CD14-positive monocyte (primary cell): ENCODE data around the gene ZNF407. TPM values are rescaled to one million over a fixed set of nuclear protein-coding genes. Genes with fewer than 3 reads are reported as not detected.

Experiments
- DNase-seq, 3 donors: peaks; one replicate each; pipeline ENCODE4 v3.0.0-alpha.2; 2011 to 2022
- H2AFZ ChIP-seq: 2 replicates; pipeline ENCODE4 v1.6.0; 2012; ENCODE audit warnings: mild to moderate bottlenecking, low read depth, low read length, inconsistent platforms; ENCODE audit not compliant: insufficient read depth, poor library complexity, severe bottlenecking
- H3K27ac ChIP-seq, 2 donors: 1 replicate in 1 of 2; 2 replicates in 1 of 2; pipeline ENCODE4 v1.5.1; 2012 to 2013; ENCODE audit warnings: low read length in 2 of 2, control low read depth in 1 of 2, inconsistent platforms in 1 of 2, low read depth in 1 of 2, mild to moderate bottlenecking in 1 of 2
- H3K27me3 ChIP-seq, 2 donors: one replicate each; pipeline versions ENCODE4 v1.6.0 to v1.6.1; 2011 to 2013; ENCODE audit warnings: low read length in 2 of 2; ENCODE audit not compliant: control insufficient read depth in 2 of 2, insufficient read depth in 2 of 2
- H3K36me3 ChIP-seq, 2 donors: replicated peaks in 1 of 2; 1 replicate in 1 of 2; 2 replicates in 1 of 2; pipeline versions ENCODE4 v1.5.1 to v1.6.1; 2012 to 2013; ENCODE audit warnings: low read length in 2 of 2, control low read depth in 1 of 2, inconsistent platforms in 1 of 2, mild to moderate bottlenecking in 1 of 2; ENCODE audit not compliant: insufficient read depth in 2 of 2, control insufficient read depth in 1 of 2
- H3K4me1 ChIP-seq, 2 donors: 1 replicate in 1 of 2; 2 replicates in 1 of 2; pipeline versions ENCODE4 v1.5.1 to v1.6.1; 2012 to 2013; ENCODE audit warnings: low read length in 2 of 2, control low read depth in 1 of 2, inconsistent platforms in 1 of 2, mild to moderate bottlenecking in 1 of 2, moderate library complexity in 1 of 2; ENCODE audit not compliant: insufficient read depth in 2 of 2, control insufficient read depth in 1 of 2
- H3K4me2 ChIP-seq: replicated peaks from 2 replicates; pipeline ENCODE3; 2012; ENCODE audit warnings: low read length, moderate library complexity, mild to moderate bottlenecking; ENCODE audit not compliant: poor library complexity, severe bottlenecking; ENCODE audit errors: extremely low read depth
- H3K4me3 ChIP-seq, 3 experiments: fragments of 200-600 bp in 1 of 3; sonication (generic) in 1 of 3; replicated peaks in 1 of 3; 1 replicate in 2 of 3; 2 replicates in 1 of 3; pipeline ENCODE4 v1.5.1; 2011 to 2013; ENCODE audit warnings: low read length in 3 of 3, mild to moderate bottlenecking in 3 of 3, control low read depth in 2 of 3, low read depth in 2 of 3, inconsistent platforms in 1 of 3, moderate library complexity in 1 of 3
- H3K79me2 ChIP-seq: 2 replicates; pipeline ENCODE4 v1.6.0; 2012; ENCODE audit warnings: mild to moderate bottlenecking, control low read depth, inconsistent platforms, low read length, moderate library complexity; ENCODE audit not compliant: insufficient read depth
- H3K9ac ChIP-seq: 2 replicates; pipeline ENCODE4 v1.6.0; 2017; ENCODE audit warnings: low read length, mild to moderate bottlenecking; ENCODE audit not compliant: insufficient read depth, poor library complexity, severe bottlenecking
- H3K9me3 ChIP-seq, 2 donors: replicated peaks in 1 of 2; 1 replicate in 1 of 2; 2 replicates in 1 of 2; pipeline versions ENCODE4 v1.5.1 to v1.6.1; 2012 to 2013; ENCODE audit warnings: low read length in 2 of 2, control low read depth in 1 of 2; ENCODE audit not compliant: control insufficient read depth in 1 of 2, insufficient read depth in 1 of 2
- H4K20me1 ChIP-seq: 2 replicates; pipeline ENCODE4 v1.6.0; 2012; ENCODE audit warnings: mild to moderate bottlenecking, low read length, control low read depth, moderate library complexity; ENCODE audit not compliant: insufficient read depth
- H3K27ac Mint-ChIP-seq, 7 donors: one replicate each; pipeline ENCODE4 v1.8.0; 2020; ENCODE audit warnings: mild to moderate bottlenecking in 7 of 7, mixed read lengths in 7 of 7, moderate library complexity in 6 of 7, inconsistent platforms in 2 of 7
- H3K27me3 Mint-ChIP-seq, 3 donors: one replicate each; pipeline ENCODE4 v1.8.0; 2021 to 2022; ENCODE audit warnings: low read depth in 3 of 3, mild to moderate bottlenecking in 3 of 3, mixed read lengths in 3 of 3, moderate library complexity in 3 of 3, inconsistent platforms in 1 of 3
- H3K36me3 Mint-ChIP-seq, 2 donors: one replicate each; pipeline ENCODE4 v1.8.0; 2020; ENCODE audit warnings: mixed read lengths in 2 of 2, inconsistent platforms in 1 of 2, mild to moderate bottlenecking in 1 of 2
- H3K4me1 Mint-ChIP-seq: one replicate; pipeline ENCODE4 v1.8.0; 2020; ENCODE audit warnings: mild to moderate bottlenecking, mixed read lengths
- H3K4me3 Mint-ChIP-seq, 2 donors: one replicate each; pipeline ENCODE4 v1.8.0; 2020; ENCODE audit warnings: mild to moderate bottlenecking in 2 of 2, mixed read lengths in 2 of 2, moderate library complexity in 1 of 2
- H3K9me3 Mint-ChIP-seq, 7 donors: one replicate each; pipeline ENCODE4 v1.8.0; 2020 to 2022; ENCODE audit warnings: mixed read lengths in 7 of 7, mild to moderate bottlenecking in 6 of 7, moderate library complexity in 6 of 7, inconsistent platforms in 2 of 7
- CTCF ChIP-seq: fragments of 200-600 bp; IDR thresholded peaks from one replicate; pipeline ENCODE4 v1.8.0; 2022; ENCODE audit warnings: antibody characterized with exemption, mild to moderate bottlenecking
- WGBS: methylation state at CpG from one replicate; pipeline ENCODE4 v1.1.5; 2013; ENCODE audit warnings: missing lambda C conversion rate; ENCODE audit not compliant: insufficient coverage; 5-methylcytosine and 5-hydroxymethylcytosine counted together
- intact Hi-C, 2 donors: fragments of 100-400 bp; cut with micrococcal nuclease; formaldehyde crosslinking; loops; one replicate each; pipeline versions ENCODE4 v1.15.0 to v1.15.1; 2023
- polyA plus RNA-seq, 3 donors: library from polyadenylated mRNA; depleted of rRNA in 1 of 3; unstranded in 2 of 3; stranded (reverse) in 1 of 3; fragments of 300-500 nt in 2 of 3; fragments of >200 nt in 1 of 3; fragmentation: Illumina TruSeq in 2 of 3; gene quantifications; 1 replicate in 2 of 3; 2 replicates in 1 of 3; pipeline ENCODE4 v1.2.3, GENCODE V29; 2012 to 2021

ZNF407 gene
- polyA plus RNA-seq, 3 donors, result 1.3 to 3.6 (median 1.6) TPM

GRCh38 chr18:75009296-75009695 lies 411.6 kb downstream of the ZNF407 start:
- intact Hi-C loops, result no loop called here
- DNase-seq, result no peak
- no peaks in the 10 kb centered on the region for H3K36me3 ChIP-seq
- H3K27ac ChIP-seq, result no peak overlapping the region
- no peaks in the 10 kb centered on the region for H3K9me3 ChIP-seq
- no peaks in the 10 kb centered on the region for H3K79me2 ChIP-seq
- no peak for TF ChIP-seq CTCF
- H3K27me3 ChIP-seq, result no peaks in the 10 kb centered on the region
- H3K4me1 ChIP-seq, result no peaks in the 10 kb centered on the region
- H3K9me3 Mint-ChIP-seq, result no peaks in the 10 kb centered on the region
- WGBS, result no CpG with 5 or more reads among the region's 2 CpGs
- H2AFZ ChIP-seq, result no peak overlapping the region
- H4K20me1 ChIP-seq, result no peaks in the 10 kb centered on the region
- H3K4me3 Mint-ChIP-seq, result no peak overlapping the region
- H3K27me3 Mint-ChIP-seq, result peaks cover 0 to 1% (median 0%) of the 10 kb centered on the region in 3 donors
- no peak overlapping the region for H3K4me3 ChIP-seq
- H3K4me1 Mint-ChIP-seq, result no peaks in the 10 kb centered on the region
- peaks cover 3 to 4% of the 10 kb centered on the region in 2 donors for H3K36me3 Mint-ChIP-seq
- H3K4me2 ChIP-seq, result no peak overlapping the region
- no peak overlapping the region for H3K9ac ChIP-seq
- no peak overlapping the region for H3K27ac Mint-ChIP-seq

GRCh38 chr18:75009878-75010277 lies 412.2 kb downstream of the ZNF407 start:
- Mint-ChIP-seq H3K9me3 (no peaks in the 10 kb centered on the region), H3K36me3 (peaks cover 3 to 4% of the 10 kb centered on the region in 2 donors), H3K27ac (no peak overlapping the region), H3K4me1 (no peaks in the 10 kb centered on the region), H3K27me3 (peaks cover 0 to 1% (median 0%) of the 10 kb centered on the region in 3 donors), H3K4me3 (no peak overlapping the region)
- Histone ChIP-seq H3K27ac (no peak overlapping the region), H3K79me2 (no peaks in the 10 kb centered on the region), H3K4me1 (no peaks in the 10 kb centered on the region), H3K4me2 (no peak overlapping the region), H3K9ac (no peak overlapping the region), H3K9me3 (no peaks in the 10 kb centered on the region), H2AFZ (no peak overlapping the region), H3K4me3 (no peak overlapping the region), H4K20me1 (no peaks in the 10 kb centered on the region), H3K36me3 (no peaks in the 10 kb centered on the region), H3K27me3 (no peaks in the 10 kb centered on the region)
- no peak for DNase-seq
- TF ChIP-seq CTCF, result no peak
- intact Hi-C loops, result no loop called here
- 83% methylated on average over 3 of the region's 4 CpGs for WGBS
